HT-29 (cell line): ENCODE data around the gene SLC5A1. TPM values are rescaled to one million over a fixed set of nuclear protein-coding genes. Genes with fewer than 3 reads are reported as not detected.
A peak's percentile ranks its signal among the peaks of the same experiment; 100 is the strongest.

Experiments used
- DNase-seq: peaks from one replicate; pipeline ENCODE4 v3.0.0-alpha.2; 2015; ENCODE audit warnings: low spot score
- total RNA-seq: library from RNA; depleted of rRNA; stranded (reverse); fragments of >200 nt; shearing (Covaris generic); gene quantifications from 2 replicates; pipeline ENCODE4 v1.2.3, GENCODE V29; 2014

The SLC5A1 gene
- total RNA-seq, 1 experiment from 2014 or later, result 6.8 TPM

GRCh38 chr22:32050678-32051515 lies 7.8 kb downstream of the SLC5A1 start:
- DNase-seq, result peak; percentile 69

DNA sequence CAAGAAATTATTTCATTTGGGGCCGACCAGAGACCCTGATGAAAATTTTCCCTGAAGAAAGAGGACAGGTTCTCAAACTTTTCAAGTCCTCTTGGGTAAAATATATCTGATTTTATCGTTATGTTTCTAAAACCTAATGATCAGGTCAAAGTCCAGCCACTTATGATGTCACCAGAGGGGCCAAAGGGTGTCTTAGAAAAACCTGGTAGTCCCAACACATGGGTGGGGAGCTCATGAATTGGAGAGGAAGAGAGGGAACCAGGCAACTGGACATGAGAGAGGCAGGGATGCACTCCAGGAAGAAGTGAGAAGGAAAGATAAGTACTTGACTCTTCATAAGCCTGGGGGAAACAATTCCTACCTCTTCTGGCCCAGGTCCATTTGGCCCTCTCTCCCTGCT lies 9.2 kb downstream of the SLC5A1 start:
- no peak for DNase-seq

- DNase-seq, result no peak
Observed at GRCh38 chr22:32052936-32053791, 10.1 kb downstream of the SLC5A1 start.

DNA sequence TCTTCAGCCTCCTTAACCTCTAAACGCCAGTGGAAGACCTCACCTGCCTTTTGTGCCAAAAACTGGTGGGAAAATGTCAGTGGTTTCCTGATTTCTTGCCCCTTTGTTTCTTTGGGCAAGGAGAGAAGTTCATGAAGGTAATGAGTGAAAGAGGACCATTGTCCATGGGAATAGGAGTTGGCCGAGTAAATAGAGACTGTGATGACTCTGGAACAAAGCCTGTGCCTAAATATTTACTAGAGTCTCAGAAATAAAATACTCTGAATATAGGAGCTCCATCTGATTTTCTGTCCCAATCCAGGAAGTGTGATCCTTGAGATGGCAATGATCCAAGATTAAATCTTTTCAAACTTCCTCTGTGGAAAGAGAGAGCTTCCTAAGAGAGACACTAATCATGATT lies 12.0 kb downstream of the SLC5A1 start:
- no peak for DNase-seq

DNA sequence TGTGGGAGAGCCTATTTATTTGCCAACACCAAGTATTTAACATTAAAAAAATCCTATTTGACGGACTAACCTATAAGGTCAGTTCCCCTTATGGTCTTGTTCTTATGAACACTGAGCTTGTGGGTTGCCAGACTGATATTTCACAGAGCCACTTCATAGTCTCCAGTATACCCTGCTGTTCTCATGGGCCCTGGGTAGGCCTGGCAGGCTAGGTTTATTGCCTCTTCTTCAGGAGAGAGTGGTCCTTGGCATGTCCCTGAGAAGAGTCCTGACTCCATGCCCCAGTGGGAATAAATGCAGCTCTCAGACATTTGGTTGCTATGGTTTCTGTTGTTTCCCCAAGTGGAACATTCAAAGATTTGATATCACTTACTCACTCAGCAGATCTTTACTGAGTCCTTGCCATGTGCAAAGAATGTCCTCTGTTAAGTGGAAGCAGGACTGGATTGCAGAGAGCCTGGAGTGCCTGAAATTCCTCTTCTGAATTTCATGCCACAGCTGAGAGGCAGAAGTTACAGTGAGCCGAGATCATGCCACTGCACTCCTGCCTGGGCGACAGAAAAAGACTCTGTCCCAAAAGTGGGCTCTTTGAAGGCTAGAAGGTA lies 15.7 kb downstream of the SLC5A1 start:
- no peak for DNase-seq

DNA sequence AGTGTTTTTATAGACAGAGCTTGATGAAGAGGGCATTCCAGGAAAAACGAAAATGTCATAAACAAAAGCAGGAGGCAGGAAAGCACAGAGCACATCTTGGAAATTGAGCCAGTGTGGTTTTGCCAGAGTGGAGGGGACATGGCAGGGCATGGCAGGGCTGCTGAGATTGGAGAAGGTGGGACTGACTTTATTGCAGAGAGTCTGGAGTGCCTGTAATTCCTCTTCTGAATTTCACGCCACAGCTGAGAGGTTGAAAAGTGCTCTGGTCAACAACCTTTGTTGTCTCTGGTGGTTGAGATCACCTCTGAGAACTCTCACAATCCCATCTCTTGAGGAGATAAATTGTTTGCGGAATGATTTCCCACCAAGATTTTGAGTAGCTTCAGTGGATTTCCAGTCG lies 16.4 kb downstream of the SLC5A1 start:
- DNase-seq, result no peak

GRCh38 chr22:32063701-32064100 lies 20.6 kb downstream of the SLC5A1 start:
- no peak for DNase-seq

GRCh38 chr22:32066820-32067219 lies 23.8 kb downstream of the SLC5A1 start:
- DNase-seq, result no peak

GRCh38 chr22:32067613-32068012 lies 24.6 kb downstream of the SLC5A1 start:
- no peak for DNase-seq

- DNase-seq, result no peak
Observed at GRCh38 chr22:32069579-32070372, 26.7 kb downstream of the SLC5A1 start.

- no peak for DNase-seq
Observed at GRCh38 chr22:32073262-32073661, 30.2 kb downstream of the SLC5A1 start.

DNA sequence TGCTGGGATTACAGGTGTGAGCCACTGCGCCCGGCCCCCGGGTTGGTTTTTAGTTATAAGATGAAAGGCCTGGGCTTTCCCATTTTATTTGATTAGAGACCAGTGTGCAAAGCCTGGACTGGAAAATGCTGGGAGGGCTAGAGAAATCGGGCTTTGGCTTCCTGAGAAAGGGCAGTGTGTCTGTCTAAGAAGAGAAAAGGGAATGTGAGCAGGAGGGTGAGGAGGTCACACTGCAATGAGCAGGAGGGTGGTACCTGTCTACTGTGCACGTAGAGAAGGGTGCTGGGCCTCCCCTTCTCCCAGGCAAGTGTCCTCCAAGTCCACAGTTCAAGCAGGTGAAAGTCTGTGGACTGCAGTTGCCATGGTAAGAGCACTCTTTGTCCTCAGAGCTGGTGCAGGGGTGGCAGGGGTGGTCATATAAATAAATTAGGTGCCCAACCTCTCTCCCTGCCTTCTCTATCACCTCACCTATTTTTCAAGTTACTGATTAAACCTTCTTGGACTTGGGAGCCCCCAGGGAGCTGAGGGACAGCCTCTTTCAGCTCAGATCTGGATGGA lies 30.8 kb downstream of the SLC5A1 start:
- DNase-seq, result no peak

GRCh38 chr22:32075997-32076760 lies 33.1 kb downstream of the SLC5A1 start:
- no peak for DNase-seq

- no peak for DNase-seq
Observed at GRCh38 chr22:32076761-32077084, 33.7 kb downstream of the SLC5A1 start.

DNA sequence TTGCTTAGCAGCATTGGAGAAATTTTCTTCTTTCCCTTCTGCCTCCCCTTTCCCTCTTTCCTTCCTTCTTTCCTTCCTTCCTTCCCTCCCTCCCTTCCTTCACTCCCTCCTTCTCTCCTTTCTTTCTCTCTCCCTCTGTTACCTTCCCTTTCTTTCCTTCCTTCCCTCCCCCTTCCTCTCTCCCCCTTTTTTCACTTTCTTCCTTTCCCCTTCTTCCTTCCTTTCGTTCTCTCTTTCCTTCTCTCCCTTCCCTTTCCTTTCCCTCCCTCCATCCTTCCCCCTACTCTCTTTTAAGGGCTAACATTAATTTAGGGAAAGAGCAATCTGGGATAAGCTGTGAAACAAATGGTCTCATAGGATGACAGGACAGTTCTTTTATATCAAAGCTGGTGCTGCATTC lies 34.1 kb downstream of the SLC5A1 start:
- no peak for DNase-seq

GRCh38 chr22:32079130-32080089 lies 36.3 kb downstream of the SLC5A1 start:
- peak; percentile 73 for DNase-seq

- DNase-seq, result peak; percentile 57
Observed at GRCh38 chr22:32080904-32081303, 37.8 kb downstream of the SLC5A1 start.

- DNase-seq, result no peak
Observed at GRCh38 chr22:32082331-32082730, 39.3 kb downstream of the SLC5A1 start.

GRCh38 chr22:32083000-32083399 lies 39.9 kb downstream of the SLC5A1 start:
- no peak for DNase-seq
